GM12873 (cell line): ENCODE measurements around the gene HAUS6.

Source experiments
- TF ChIP-seq, protein P1 (sequence below): IDR thresholded peaks from 2 replicates; pipeline ENCODE4 v1.5.1; 2012; ENCODE audit warnings: low read depth, mild to moderate bottlenecking, moderate library complexity, low read length, control low read depth; ENCODE audit not compliant: insufficient read depth; ENCODE audit errors: missing control alignments

The HAUS6 gene

DNA sequence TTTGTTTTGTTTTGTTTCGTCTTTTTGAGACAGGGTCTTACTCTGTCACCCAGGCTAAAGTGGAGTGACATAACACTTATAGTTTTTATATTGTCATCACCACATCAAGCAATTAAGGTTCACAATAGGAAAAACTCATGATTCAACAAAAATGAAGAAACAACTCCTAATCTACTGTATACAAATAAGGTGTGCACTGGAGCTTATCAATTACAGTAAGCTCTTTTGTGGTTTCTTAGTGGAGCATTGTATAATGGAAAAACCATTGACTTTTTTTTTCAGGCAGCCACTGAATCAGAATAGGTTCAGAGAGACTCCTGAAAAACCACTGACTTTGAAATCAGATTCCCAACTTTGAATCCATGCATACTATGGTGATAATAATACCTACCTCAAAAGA is 35.4 kb upstream of the HAUS6 start:
- TF ChIP-seq, protein P1, sequence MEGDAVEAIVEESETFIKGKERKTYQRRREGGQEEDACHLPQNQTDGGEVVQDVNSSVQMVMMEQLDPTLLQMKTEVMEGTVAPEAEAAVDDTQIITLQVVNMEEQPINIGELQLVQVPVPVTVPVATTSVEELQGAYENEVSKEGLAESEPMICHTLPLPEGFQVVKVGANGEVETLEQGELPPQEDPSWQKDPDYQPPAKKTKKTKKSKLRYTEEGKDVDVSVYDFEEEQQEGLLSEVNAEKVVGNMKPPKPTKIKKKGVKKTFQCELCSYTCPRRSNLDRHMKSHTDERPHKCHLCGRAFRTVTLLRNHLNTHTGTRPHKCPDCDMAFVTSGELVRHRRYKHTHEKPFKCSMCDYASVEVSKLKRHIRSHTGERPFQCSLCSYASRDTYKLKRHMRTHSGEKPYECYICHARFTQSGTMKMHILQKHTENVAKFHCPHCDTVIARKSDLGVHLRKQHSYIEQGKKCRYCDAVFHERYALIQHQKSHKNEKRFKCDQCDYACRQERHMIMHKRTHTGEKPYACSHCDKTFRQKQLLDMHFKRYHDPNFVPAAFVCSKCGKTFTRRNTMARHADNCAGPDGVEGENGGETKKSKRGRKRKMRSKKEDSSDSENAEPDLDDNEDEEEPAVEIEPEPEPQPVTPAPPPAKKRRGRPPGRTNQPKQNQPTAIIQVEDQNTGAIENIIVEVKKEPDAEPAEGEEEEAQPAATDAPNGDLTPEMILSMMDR, result no peak

DNA sequence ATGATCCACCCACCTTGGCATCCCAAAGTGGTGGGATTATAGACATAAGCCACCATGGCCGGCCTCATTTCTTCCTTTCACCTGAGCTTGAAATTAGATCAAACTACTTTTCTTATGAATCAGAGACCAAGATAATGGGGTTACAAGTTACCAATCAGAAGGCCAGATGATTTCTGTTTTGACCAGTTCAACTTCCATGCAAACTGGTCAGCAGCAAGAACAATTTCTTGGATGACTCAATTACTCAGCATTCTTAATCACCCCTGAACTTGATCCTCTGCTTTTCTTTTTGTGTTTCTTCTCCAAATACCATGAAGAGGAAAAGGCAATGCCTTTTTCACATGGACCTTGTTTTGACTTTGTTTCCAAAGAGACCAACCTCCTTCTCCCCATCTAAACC is 34.6 kb upstream of the HAUS6 start:
- TF ChIP-seq, protein P1, result no peak

DNA sequence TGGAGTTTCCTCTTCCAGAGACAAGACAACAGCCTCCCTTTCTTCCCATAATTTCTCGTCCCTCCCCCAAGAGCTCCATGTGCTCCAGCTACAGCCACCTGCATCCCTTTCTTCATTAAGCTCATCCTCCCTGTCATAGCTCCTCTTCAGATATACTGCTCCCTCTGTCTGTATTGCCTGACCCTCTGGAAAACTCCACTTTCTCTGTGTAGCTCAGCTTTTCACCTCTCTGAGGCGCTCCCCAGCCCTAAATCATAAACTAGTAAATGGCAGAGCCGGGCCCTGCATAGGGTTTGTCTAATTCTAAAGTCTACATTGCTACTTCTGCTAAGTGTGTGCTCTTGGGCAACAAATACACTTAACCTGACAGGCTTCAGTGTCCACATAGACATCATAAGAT is 33.4 kb upstream of the HAUS6 start:
- TF ChIP-seq, protein P1, result no peak

DNA sequence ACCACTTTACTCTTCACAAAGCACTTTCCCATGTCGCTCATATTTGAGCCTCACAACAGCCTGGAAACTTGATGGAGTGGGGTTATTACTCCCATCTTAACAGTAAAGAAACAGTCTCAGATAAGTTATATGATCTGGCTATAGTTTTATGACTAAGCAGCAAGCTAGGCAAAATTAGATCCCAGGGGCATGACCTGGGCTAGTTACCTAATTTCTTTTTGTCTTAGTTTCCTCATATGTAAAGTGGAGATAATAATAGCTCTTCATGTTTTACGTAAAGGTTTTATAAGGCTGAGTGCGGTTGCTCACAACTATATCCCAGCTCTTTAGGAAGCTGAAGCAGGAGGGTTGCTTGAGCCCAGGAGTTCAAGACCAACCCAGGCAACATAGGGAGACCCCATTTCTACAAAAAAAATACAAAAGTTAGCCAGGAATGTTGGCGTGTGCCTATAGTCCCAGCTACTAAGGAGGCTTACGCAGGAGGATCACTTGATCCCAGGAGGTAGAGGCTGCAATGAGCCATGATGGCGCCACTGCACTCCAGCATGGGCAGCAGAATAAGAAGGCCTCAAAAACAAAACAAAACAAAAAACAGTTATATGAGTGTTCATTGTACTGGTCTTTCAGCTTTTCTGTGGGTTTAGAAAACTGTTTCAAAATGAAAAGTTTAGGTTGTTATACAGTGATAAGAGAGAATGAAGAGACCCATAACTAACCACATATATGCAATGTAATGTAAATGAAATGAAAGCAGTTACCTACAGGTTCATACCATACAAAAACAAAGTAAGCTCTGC is 31.0 kb upstream of the HAUS6 start:
- TF ChIP-seq, protein P1, result no peak

DNA sequence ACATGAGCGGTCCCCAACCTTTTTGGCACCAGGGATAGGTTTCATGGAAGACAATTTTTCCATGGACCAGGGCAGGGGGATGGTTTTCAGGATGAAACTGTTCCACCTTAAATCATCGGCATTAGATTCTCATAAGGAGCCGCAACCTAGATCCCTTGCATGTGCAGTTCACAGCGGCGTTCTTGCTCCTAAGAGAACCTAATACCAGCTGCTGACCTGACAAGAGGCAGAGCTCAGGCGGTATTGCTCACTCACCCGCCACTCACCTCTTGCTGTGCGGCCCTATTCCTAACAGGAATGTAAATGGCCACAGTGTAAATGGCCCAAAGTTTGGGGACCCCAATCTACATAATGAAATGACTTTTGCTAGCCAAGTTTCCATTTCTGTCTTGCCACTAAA is 27.7 kb upstream of the HAUS6 start:
- TF ChIP-seq, protein P1, result no peak

DNA sequence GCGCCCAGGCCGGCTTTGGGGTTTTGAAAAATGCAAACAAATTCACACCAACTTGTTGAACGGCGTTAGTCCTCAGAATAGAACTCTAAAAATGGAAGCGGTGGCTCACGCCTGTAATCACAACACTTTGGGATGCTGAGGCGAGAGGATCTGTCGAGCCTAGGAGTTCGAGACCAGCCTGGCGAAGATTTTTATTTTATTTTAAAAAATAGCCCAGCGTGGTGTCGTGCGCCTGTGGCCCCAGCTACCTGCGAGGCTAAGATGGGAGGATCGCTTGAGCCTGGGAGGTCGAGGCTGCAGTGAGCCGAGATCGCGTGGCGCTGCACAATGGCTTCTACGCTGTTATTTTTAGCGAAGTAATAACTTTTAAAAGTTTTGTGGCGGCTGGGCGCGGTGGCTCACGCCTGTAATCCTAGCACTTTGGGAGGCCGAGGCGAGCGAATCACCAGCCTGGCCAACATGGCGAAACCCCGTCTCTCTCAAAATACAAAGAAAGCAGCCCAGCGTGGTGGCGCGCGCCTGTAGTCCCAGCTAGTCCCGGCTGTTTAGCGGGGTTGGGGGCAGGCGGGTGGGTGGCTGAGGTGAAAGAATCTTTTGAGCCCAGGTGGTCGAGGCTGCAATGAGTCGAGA is 25.3 kb upstream of the HAUS6 start:
- TF ChIP-seq, protein P1, result no peak

DNA sequence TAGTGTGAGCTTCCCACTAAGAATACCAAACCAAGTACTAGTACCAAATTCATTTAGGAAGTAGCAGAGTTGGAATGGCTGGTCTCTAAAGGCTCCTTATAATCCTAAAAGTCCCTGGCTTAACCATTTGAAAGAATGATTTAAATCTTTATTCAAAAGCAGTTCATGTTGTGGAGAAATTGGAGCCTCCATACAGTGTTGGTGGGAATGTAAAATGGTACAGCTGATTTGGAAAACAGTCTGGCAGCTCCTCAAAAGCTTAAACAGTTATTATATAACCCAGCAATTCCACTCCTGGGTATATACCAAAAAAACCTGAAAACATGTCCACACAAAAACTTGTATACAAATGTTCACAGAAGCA is 21.7 kb upstream of the HAUS6 start:
- TF ChIP-seq, protein P1, result no peak
